Measurements from ENCODE around the gene SRSF1. TPM values are rescaled to one million over a fixed set of nuclear protein-coding genes. Genes with fewer than 3 reads are reported as not detected.

SRSF1 gene, protein sequence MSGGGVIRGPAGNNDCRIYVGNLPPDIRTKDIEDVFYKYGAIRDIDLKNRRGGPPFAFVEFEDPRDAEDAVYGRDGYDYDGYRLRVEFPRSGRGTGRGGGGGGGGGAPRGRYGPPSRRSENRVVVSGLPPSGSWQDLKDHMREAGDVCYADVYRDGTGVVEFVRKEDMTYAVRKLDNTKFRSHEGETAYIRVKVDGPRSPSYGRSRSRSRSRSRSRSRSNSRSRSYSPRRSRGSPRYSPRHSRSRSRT
- total RNA-seq: 100 to 1,000 TPM; 271 to 368 TPM

DNA sequence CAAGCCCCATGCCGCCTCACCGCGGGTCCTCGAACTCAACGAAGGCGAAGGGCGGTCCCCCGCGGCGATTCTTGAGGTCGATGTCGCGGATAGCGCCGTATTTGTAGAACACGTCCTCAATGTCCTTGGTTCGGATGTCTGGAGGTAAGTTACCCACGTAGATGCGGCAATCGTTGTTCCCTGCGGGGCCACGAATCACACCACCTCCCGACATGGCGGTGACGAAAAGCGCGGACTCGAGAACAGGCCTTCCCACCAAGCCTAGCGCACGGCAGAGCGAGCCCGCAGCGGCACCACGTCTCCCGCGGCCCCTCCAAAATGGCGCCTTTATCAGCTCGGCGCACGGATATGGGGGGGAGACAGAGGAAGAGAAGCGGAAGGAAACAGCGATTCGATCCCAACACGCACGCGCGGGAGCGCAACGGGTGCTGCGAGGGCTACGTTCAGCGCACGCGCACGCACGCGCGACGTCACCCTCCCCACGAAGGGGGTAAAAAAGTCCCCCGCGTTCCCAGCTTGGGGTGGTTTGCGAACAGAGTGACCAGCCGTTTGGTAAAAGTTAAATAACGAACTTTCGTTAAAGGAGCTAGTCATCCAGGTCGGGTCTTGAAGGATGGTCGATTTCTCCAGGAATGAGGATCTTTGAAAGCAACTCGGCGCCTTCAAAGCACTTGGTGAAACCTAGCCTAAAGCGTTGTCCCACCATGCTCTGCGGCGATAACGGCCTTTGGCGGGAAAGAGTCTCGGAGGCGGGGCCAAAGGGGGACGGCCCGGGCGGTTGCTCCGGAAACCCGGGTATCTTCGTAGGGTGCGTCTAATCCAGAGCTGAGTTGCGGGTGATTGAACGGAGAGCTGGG is at the start of gene SRSF1:
TSS of gene SRSF1 (minus strand) at position 323 of the 857 bp plus-strand sequence. CDS start at position 214, 109 bp downstream.
- POLR2A ChIA-PET: interaction anchor here (0.6 to 3.1 kb wide), 27 partner anchors 8 to 692 kb away, joined by 3 to 22 read pairs (median 4); partner anchors contain the start of genes CUEDC1, DYNLL2, MRPS23 and SUPT4H1
- peak; percentile 90 for ATAC-seq
- peaks cover 64% of the 10 kb centered on the region for H3K36me3 Mint-ChIP-seq (ENCODE audit: low read depth)
- intact Hi-C loops (cut with DNase I, micrococcal nuclease): loop anchor here (1.0 to 5.0 kb wide), 22 partner anchors 8 to 1174 kb away; partner anchors contain the start of genes MRPS23 (in 2 of the 2), VEZF1 (in 2 of the 2), AKAP1 (in 1 of the 2) and C17orf67 (in 1 of the 2)
- H3K4me1 Mint-ChIP-seq: peaks cover 35% of the 10 kb centered on the region
- peak; percentile 99 for DNase-seq
- CTCF ChIA-PET: interaction anchor here (0.6 to 15.7 kb wide), 18 partner anchors 9 to 1221 kb away, joined by 3 to 249 read pairs (median 4); partner anchors contain the start of genes MKS1 and MRPS23
- peak within 1 kb of the TSS; percentile 100 for H3K27ac Mint-ChIP-seq
- H3K9me3 Mint-ChIP-seq (ENCODE audit: low read depth): no peaks in the 10 kb centered on the region
- no peaks in the 10 kb centered on the region for H3K27me3 Mint-ChIP-seq
- H3K4me3 Mint-ChIP-seq: peak within 1 kb of the TSS; percentile 100

DNA sequence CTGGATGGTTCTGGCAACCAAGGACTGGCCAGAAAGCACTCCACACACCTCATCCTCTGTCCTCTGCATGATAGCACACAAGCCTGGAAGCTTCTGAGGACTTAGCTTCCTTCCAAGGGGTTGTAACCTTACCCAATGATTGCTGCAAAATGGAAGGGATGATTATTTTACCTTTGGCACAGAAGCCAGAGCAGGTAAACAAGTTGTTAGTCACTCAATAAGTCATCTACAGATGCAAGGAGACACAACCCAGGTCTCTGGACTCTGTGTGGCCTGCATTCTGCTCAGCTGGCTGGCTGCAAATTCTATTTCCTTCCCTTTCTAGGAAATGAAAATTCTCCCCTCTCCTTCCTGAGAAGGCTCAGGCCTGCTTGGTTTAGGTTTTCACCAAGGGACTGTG is 49.4 kb upstream of the SRSF1 start:
- intact Hi-C loops (cut with DNase I, micrococcal nuclease): no loop called here
- no peaks in the 10 kb centered on the region for H3K36me3 Mint-ChIP-seq (ENCODE audit: low read depth)
- ChIA-PET CTCF (interaction anchor here (0.9 to 1.2 kb wide), 3 partner anchors 16 to 45 kb away, joined by 3 to 4 read pairs (median 3); no protein-coding TSS in a partner anchor), POLR2A (no interaction called here)
- H3K9me3 Mint-ChIP-seq (ENCODE audit: low read depth): no peaks in the 10 kb centered on the region
- H3K4me1 Mint-ChIP-seq: peaks cover 15% of the 10 kb centered on the region
- peaks cover 2% of the 10 kb centered on the region for H3K27me3 Mint-ChIP-seq
- ATAC-seq (no peak), DNase-seq (no peak)
- no peak overlapping the region for H3K4me3 Mint-ChIP-seq
- no peak overlapping the region for H3K27ac Mint-ChIP-seq

DNA sequence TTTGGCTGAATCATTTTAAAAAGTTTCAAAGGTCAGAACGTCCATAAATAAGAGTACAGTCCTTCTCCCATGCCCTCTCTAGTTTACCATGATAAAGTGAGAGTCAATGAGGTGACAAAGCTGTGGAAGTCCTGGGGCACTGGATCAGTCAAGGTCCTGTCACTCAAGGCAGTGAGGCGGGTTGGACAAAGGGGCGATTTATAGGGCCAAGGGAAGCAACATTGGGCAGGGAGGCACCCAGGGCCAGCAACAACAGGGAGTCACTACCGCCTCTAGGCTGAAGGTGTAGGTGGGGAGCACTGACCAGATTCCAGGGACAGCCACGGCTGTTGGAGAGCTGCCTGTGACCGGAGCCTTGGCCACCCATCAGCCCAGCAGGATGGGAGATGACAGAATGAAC is 47.6 kb upstream of the SRSF1 start:
- H3K27ac Mint-ChIP-seq: no peak overlapping the region
- H3K27me3 Mint-ChIP-seq: peaks cover 5% of the 10 kb centered on the region
- ATAC-seq: no peak
- ChIA-PET POLR2A (no interaction called here), CTCF (interaction anchor here (0.7 kb wide), 1 partner anchor 15 kb away, joined by 3 read pairs; no protein-coding TSS in a partner anchor)
- peaks cover 15% of the 10 kb centered on the region for H3K4me1 Mint-ChIP-seq
- H3K9me3 Mint-ChIP-seq (ENCODE audit: low read depth): no peaks in the 10 kb centered on the region
- no peaks in the 10 kb centered on the region for H3K36me3 Mint-ChIP-seq (ENCODE audit: low read depth)
- H3K4me3 Mint-ChIP-seq: no peak overlapping the region
- intact Hi-C loops (cut with DNase I, micrococcal nuclease): no loop called here
- no peak for DNase-seq

DNA sequence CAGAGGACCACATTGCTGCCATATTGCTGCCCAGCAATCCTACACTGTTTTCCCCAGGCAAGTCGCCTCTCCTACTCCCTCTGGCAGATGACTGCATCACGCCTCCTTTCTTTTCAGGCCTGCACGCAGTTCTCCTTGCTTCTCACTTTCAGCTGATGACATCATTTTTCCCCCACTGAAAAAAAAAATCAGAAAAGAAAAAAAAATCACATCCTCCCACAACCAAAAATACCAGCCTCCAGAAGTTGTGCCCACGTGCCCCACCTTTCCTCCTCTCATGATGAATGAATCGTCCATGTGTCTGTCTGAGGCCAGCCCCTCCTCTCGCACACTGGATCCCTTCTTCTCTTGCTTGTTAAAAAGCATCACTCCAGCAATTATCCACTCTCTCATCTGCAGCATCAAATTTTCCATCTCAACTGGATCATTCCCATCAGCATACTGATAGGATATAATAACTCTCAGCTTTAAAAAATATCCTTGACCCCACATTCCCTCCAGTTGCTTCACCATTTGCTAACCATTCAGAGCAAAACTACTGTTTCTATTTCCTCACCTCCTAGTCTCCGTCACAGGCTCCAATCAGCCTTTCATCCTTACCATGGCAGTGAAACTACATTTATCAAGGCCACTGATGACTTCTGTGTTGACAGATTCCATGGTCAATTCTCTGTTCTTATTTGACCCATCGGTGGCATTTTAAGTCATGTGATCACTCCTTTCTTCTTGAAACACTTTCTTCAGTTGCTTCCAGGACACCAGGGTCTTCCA is 46.1 kb upstream of the SRSF1 start:
- POLR2A ChIA-PET: interaction anchor here (1.0 kb wide), 1 partner anchor 270 kb away, joined by 3 read pairs; no protein-coding TSS in a partner anchor
- H3K27ac Mint-ChIP-seq: peak overlapping the region; percentile 8
- peaks cover 5% of the 10 kb centered on the region for H3K27me3 Mint-ChIP-seq
- peaks cover 15% of the 10 kb centered on the region for H3K4me1 Mint-ChIP-seq
- no peaks in the 10 kb centered on the region for H3K9me3 Mint-ChIP-seq (ENCODE audit: low read depth)
- no peaks in the 10 kb centered on the region for H3K36me3 Mint-ChIP-seq (ENCODE audit: low read depth)
- H3K4me3 Mint-ChIP-seq: no peak overlapping the region
- peak; percentile 89 for ATAC-seq
- peak; percentile 52 for DNase-seq
- intact Hi-C loops (cut with DNase I, micrococcal nuclease): loop anchor here in 1 of 2 experiments (2.0 kb wide), 1 partner anchor 46 kb away; the partner anchor contains the start of gene SRSF1
- CTCF ChIA-PET: interaction anchor here (0.5 to 1.2 kb wide), 3 partner anchors 8 to 1277 kb away, joined by 3 to 4 read pairs (median 3); no protein-coding TSS in a partner anchor

DNA sequence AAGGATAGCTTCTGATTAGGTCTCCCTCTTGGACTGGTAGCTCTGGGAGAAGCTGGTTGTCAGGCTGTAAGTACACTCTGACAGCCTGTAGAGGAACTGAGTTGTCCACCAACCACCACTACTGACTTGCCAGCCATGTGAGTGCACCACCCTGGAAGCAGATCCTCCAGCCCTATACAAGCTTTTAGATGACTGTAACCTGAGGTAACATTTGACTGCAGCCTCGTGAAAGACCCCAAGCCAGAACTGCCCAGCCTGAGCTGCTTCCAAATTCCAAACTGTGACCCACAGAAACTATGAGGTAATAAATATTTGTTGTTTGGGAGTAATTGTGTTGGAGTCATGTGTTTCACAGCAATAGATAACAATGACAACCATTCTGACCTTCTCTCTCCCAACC is 45.4 kb upstream of the SRSF1 start:
- Mint-ChIP-seq H3K36me3 (ENCODE audit: low read depth) (no peaks in the 10 kb centered on the region), H3K9me3 (ENCODE audit: low read depth) (no peaks in the 10 kb centered on the region), H3K27ac (no peak overlapping the region), H3K4me1 (peaks cover 15% of the 10 kb centered on the region), H3K4me3 (no peak overlapping the region), H3K27me3 (peaks cover 8% of the 10 kb centered on the region)
- DNase-seq (no peak), ATAC-seq (no peak)
- ChIA-PET POLR2A (interaction anchor here (1.0 kb wide), 1 partner anchor 271 kb away, joined by 3 read pairs; no protein-coding TSS in a partner anchor), CTCF (interaction anchor here (1.0 to 1.2 kb wide), 3 partner anchors 9 to 194 kb away, joined by 3 to 4 read pairs (median 3); no protein-coding TSS in a partner anchor)
- intact Hi-C loops (cut with DNase I, micrococcal nuclease): loop anchor here in 1 of 2 experiments (2.0 kb wide), 1 partner anchor 46 kb away; the partner anchor contains the start of gene SRSF1

DNA sequence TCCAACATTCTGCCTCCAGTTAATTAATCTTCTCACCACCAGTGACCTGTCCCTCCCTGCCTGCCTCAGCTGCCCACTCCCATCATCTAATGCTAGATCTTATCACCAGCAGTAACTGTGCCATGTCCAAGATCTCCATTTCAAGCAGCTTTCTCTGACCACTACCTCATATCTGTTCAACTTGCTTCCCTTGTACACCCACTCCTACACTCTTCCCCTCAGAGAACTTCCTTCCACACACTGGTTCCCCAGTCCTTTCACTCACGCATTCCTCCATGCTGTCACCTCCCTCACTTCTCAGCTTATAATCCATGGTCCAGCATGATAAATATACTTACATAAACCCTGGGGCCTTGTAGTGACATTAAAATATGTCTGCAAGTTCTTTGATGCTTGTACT is 44.4 kb upstream of the SRSF1 start:
- H3K9me3 Mint-ChIP-seq (ENCODE audit: low read depth): no peaks in the 10 kb centered on the region
- H3K4me1 Mint-ChIP-seq: peaks cover 15% of the 10 kb centered on the region
- no peak overlapping the region for H3K4me3 Mint-ChIP-seq
- intact Hi-C loops (cut with DNase I, micrococcal nuclease): no loop called here
- no peak overlapping the region for H3K27ac Mint-ChIP-seq
- peaks cover 8% of the 10 kb centered on the region for H3K27me3 Mint-ChIP-seq
- CTCF ChIA-PET: interaction anchor here (1.0 to 1.1 kb wide), 2 partner anchors 10 to 159 kb away, joined by 3 read pairs; no protein-coding TSS in a partner anchor
- DNase-seq: no peak
- H3K36me3 Mint-ChIP-seq (ENCODE audit: low read depth): no peaks in the 10 kb centered on the region
- ATAC-seq: no peak
- POLR2A ChIA-PET: interaction anchor here (0.6 kb wide), 1 partner anchor 894 kb away, joined by 5 read pairs; no protein-coding TSS in a partner anchor

DNA sequence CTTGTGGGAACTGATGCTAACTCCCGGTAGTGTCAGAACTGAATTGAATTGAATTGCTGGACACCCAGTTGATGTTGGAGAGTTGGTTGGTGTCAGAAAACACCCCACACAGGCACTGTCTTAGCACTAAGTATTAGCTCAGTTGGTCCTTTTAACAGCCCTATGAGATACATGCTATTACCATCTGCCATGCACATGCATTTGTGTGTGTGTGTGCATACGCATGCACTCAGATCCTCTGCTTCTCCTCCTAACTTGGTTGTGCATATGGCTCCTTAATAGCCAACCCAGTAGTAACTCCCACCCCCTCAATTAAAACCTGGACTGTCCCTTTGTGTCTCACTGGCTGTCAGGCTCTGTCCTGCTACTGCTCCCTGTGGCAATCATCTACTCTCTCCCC is 43.9 kb upstream of the SRSF1 start:
- no peak overlapping the region for H3K4me3 Mint-ChIP-seq
- peaks cover 8% of the 10 kb centered on the region for H3K27me3 Mint-ChIP-seq
- no peak for DNase-seq
- H3K4me1 Mint-ChIP-seq: peaks cover 15% of the 10 kb centered on the region
- H3K36me3 Mint-ChIP-seq (ENCODE audit: low read depth): no peaks in the 10 kb centered on the region
- ChIA-PET POLR2A (no interaction called here), CTCF (interaction anchor here (1.1 kb wide), 2 partner anchors 10 to 20 kb away, joined by 3 read pairs; no protein-coding TSS in a partner anchor)
- no peaks in the 10 kb centered on the region for H3K9me3 Mint-ChIP-seq (ENCODE audit: low read depth)
- no peak overlapping the region for H3K27ac Mint-ChIP-seq
- no peak for ATAC-seq
- intact Hi-C loops (cut with DNase I, micrococcal nuclease): no loop called here

DNA sequence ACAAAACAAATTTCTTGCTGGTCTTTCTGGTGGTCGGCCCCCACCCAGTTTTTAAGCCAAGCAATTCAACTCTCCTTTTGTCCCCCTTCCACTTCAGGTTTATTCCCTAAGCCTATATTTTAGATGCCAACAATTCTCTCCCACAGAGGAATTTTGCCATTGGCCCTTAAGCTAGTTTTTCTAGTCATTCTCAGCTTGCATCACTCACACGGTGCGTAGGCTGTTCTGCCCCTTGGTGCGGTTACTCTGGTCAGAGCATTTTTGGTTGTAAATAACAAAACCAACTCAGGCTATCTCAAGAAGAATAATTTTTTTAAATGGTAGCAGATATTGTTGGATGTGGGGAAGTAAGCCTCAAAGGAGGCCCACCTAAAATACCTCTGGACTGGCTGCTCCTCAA is 42.5 kb upstream of the SRSF1 start:
- ChIA-PET CTCF (interaction anchor here (1.7 kb wide), 1 partner anchor 52 kb away, joined by 4 read pairs; no protein-coding TSS in a partner anchor), POLR2A (no interaction called here)
- H3K4me3 Mint-ChIP-seq: no peak overlapping the region
- H3K27ac Mint-ChIP-seq: peak overlapping the region; percentile 19
- no peak for DNase-seq
- ATAC-seq: no peak
- no peaks in the 10 kb centered on the region for H3K36me3 Mint-ChIP-seq (ENCODE audit: low read depth)
- intact Hi-C loops (cut with DNase I, micrococcal nuclease): no loop called here
- peaks cover 8% of the 10 kb centered on the region for H3K27me3 Mint-ChIP-seq
- H3K9me3 Mint-ChIP-seq (ENCODE audit: low read depth): no peaks in the 10 kb centered on the region
- peaks cover 15% of the 10 kb centered on the region for H3K4me1 Mint-ChIP-seq

DNA sequence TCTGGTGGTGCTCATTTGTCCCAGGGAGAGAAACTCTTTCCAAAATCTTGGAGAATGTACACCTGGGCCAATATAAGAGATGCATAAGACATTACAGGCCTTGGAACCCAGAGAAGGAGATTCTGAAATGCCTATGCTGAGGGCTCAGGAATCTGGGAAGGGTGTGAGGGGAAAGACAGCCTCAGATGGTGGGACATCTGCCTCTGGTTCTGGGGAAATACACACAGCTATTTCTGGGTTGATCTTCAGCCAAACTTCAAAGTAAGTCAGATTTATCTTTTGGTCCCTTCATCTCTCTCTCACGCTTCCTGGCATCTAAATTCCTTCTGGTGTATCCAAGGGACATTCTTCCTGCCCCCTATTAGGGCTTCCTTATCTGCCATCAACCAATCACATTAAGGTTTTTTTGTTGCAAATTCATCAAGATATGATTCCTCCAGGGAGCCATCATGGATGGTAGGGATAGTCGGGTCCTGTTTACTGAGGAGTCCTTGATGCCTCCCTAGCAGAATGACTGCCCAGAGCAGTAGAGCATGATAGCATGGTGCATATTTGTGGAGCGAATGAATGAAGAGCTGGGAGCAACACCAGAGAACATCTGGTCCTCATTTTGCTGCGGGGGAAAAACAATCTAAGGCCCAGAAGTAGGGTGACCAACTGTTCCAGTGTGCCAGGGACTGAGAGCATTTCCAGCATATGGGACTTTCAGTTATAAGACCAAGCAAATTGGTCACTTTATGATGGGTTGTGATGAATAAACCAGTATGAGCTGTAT is 40.5 kb upstream of the SRSF1 start:
- CTCF ChIA-PET: no interaction called here
- intact Hi-C loops (cut with DNase I, micrococcal nuclease): no loop called here
- no peak overlapping the region for H3K27ac Mint-ChIP-seq

More for the DNA sequence above, 40.5 kb upstream of the SRSF1 start:
- no peaks in the 10 kb centered on the region for H3K36me3 Mint-ChIP-seq (ENCODE audit: low read depth)
- peaks cover 22% of the 10 kb centered on the region for H3K27me3 Mint-ChIP-seq
- DNase-seq (no peak), ATAC-seq (no peak)
- H3K4me3 Mint-ChIP-seq: no peak overlapping the region
- H3K9me3 Mint-ChIP-seq (ENCODE audit: low read depth): no peaks in the 10 kb centered on the region
- POLR2A ChIA-PET: no interaction called here
- peaks cover 3% of the 10 kb centered on the region for H3K4me1 Mint-ChIP-seq
